ENCODE measurements around the gene DCC. TPM values are rescaled to one million over a fixed set of nuclear protein-coding genes. Genes with fewer than 3 reads are reported as not detected.

DCC gene
- total and polyA plus RNA-seq, 2 donors (not counting 1 experiment from before 2014, with no cell fraction given) = 0.14 TPM; not detected in 1

DNA sequence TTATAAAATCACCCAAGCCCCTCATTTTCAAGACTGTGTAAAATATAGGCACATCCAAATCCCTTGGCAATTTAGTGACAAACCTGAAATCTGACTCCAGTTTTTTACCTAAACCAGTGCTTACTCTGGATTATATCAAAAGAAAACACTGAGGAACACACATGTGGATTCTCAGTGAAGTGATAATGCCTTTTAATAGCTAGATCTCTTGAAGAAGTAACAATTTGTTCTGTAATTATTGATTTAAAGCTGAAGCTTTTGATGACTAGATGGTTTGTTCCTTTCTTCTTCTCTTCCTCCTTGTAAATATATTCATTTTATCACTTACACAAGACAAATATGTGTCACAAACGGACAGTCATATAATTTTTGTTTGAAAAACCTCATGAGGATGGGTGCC, 894.6 kb downstream of the DCC start:
- Histone ChIP-seq H3K4me3 (replicated peaks in 1 of 4; ENCODE audit: control extremely low read depth in 1 of 4, insufficient read depth in 1 of 4, low read depth in 3 of 4, low read length in 4 of 4) (no peak overlapping the region), H3K9me3 (ENCODE audit: control insufficient read depth, insufficient read depth, low read depth, low read length) (no peaks in the 10 kb centered on the region), H3K4me2 (ENCODE audit: extremely low read depth, insufficient read depth, low read length) (no peak overlapping the region), H3K27ac (ENCODE audit: insufficient read depth, low read length) (no peak overlapping the region), H3K79me2 (ENCODE audit: control insufficient read depth, insufficient read depth, low read length) (no peaks in the 10 kb centered on the region), H3K36me3 (ENCODE audit: control insufficient read depth, insufficient read depth, low read length) (no peaks in the 10 kb centered on the region), H4K20me1 (ENCODE audit: control insufficient read depth, extremely low read depth, insufficient read depth, low read length) (no peaks in the 10 kb centered on the region), H3K4me1 (ENCODE audit: control insufficient read depth, extremely low read depth, insufficient read depth, low read length) (no peaks in the 10 kb centered on the region), H2AFZ (ENCODE audit: low read length) (no peak overlapping the region), H3K9ac (ENCODE audit: insufficient read depth, low read length) (no peak overlapping the region), H3K27me3 (ENCODE audit: control insufficient read depth, insufficient read depth, low read length) (no peaks in the 10 kb centered on the region)
- TF ChIP-seq EZH2 (IDR thresholded peaks at IDR 0.05; ENCODE audit: low read length, missing control alignments) = no peak
- no peak for TF ChIP-seq CTCF (conservative IDR thresholded peaks at IDR 0.05 in 1 of 2, IDR thresholded peaks at IDR 0.05 in 1 of 2; ENCODE audit: low read depth in 1 of 2, low read length in 2 of 2)
- no peak for DNase-seq (ENCODE audit: low read depth in 2 of 2)

GRCh38 chr18:53241161-53241560, 901.2 kb downstream of the DCC start:
- H3K79me2 ChIP-seq (ENCODE audit: control insufficient read depth, insufficient read depth, low read length) = no peaks in the 10 kb centered on the region
- no peaks in the 10 kb centered on the region for H3K4me1 ChIP-seq (ENCODE audit: control insufficient read depth, extremely low read depth, insufficient read depth, low read length)
- no peaks in the 10 kb centered on the region for H3K36me3 ChIP-seq (ENCODE audit: control insufficient read depth, insufficient read depth, low read length)
- H3K27me3 ChIP-seq (ENCODE audit: control insufficient read depth, insufficient read depth, low read length) = no peaks in the 10 kb centered on the region
- no peaks in the 10 kb centered on the region for H3K9me3 ChIP-seq (ENCODE audit: control insufficient read depth, insufficient read depth, low read depth, low read length)
- no peaks in the 10 kb centered on the region for H4K20me1 ChIP-seq (ENCODE audit: control insufficient read depth, extremely low read depth, insufficient read depth, low read length)
- H3K27ac ChIP-seq (ENCODE audit: insufficient read depth, low read length) = no peak overlapping the region
- H3K4me2 ChIP-seq (ENCODE audit: extremely low read depth, insufficient read depth, low read length) = no peak overlapping the region
- no peak overlapping the region for H3K4me3 ChIP-seq (replicated peaks in 1 of 4; ENCODE audit: control extremely low read depth in 1 of 4, insufficient read depth in 1 of 4, low read depth in 3 of 4, low read length in 4 of 4)
- TF ChIP-seq EZH2 (IDR thresholded peaks at IDR 0.05; ENCODE audit: low read length, missing control alignments) (no peak), CTCF (conservative IDR thresholded peaks at IDR 0.05 in 1 of 2, IDR thresholded peaks at IDR 0.05 in 1 of 2; ENCODE audit: low read depth in 1 of 2, low read length in 2 of 2) (no peak)
- H3K9ac ChIP-seq (ENCODE audit: insufficient read depth, low read length) = no peak overlapping the region
- no peak overlapping the region for H2AFZ ChIP-seq (ENCODE audit: low read length)
- no peak for DNase-seq (ENCODE audit: low read depth in 2 of 2)

GRCh38 chr18:53253789-53254188, 913.8 kb downstream of the DCC start:
- H3K36me3 ChIP-seq (ENCODE audit: control insufficient read depth, insufficient read depth, low read length) = no peaks in the 10 kb centered on the region

More at GRCh38 chr18:53253789-53254188, 913.8 kb downstream of the DCC start:
- Histone ChIP-seq H3K4me3 (replicated peaks in 1 of 4; ENCODE audit: control extremely low read depth in 1 of 4, insufficient read depth in 1 of 4, low read depth in 3 of 4, low read length in 4 of 4) (no peak overlapping the region), H3K79me2 (ENCODE audit: control insufficient read depth, insufficient read depth, low read length) (no peaks in the 10 kb centered on the region), H4K20me1 (ENCODE audit: control insufficient read depth, extremely low read depth, insufficient read depth, low read length) (no peaks in the 10 kb centered on the region), H2AFZ (ENCODE audit: low read length) (no peak overlapping the region), H3K9ac (ENCODE audit: insufficient read depth, low read length) (no peak overlapping the region), H3K27me3 (ENCODE audit: control insufficient read depth, insufficient read depth, low read length) (no peaks in the 10 kb centered on the region), H3K4me1 (ENCODE audit: control insufficient read depth, extremely low read depth, insufficient read depth, low read length) (no peaks in the 10 kb centered on the region), H3K4me2 (ENCODE audit: extremely low read depth, insufficient read depth, low read length) (no peak overlapping the region), H3K9me3 (ENCODE audit: control insufficient read depth, insufficient read depth, low read depth, low read length) (no peaks in the 10 kb centered on the region), H3K27ac (ENCODE audit: insufficient read depth, low read length) (no peak overlapping the region)
- no peak for TF ChIP-seq CTCF (conservative IDR thresholded peaks at IDR 0.05 in 1 of 2, IDR thresholded peaks at IDR 0.05 in 1 of 2; ENCODE audit: low read depth in 1 of 2, low read length in 2 of 2)
- no peak for TF ChIP-seq EZH2 (IDR thresholded peaks at IDR 0.05; ENCODE audit: low read length, missing control alignments)
- DNase-seq (ENCODE audit: low read depth in 2 of 2) = no peak

Data from fibroblast of lung (primary cell).